Fibroblast of skin of right quadriceps (primary cell): ENCODE data around the gene TGFA.

Experiments
- DNase-seq: peaks from one replicate; pipeline ENCODE4 v3.0.0-alpha.2; 2013

The TGFA gene

DNA sequence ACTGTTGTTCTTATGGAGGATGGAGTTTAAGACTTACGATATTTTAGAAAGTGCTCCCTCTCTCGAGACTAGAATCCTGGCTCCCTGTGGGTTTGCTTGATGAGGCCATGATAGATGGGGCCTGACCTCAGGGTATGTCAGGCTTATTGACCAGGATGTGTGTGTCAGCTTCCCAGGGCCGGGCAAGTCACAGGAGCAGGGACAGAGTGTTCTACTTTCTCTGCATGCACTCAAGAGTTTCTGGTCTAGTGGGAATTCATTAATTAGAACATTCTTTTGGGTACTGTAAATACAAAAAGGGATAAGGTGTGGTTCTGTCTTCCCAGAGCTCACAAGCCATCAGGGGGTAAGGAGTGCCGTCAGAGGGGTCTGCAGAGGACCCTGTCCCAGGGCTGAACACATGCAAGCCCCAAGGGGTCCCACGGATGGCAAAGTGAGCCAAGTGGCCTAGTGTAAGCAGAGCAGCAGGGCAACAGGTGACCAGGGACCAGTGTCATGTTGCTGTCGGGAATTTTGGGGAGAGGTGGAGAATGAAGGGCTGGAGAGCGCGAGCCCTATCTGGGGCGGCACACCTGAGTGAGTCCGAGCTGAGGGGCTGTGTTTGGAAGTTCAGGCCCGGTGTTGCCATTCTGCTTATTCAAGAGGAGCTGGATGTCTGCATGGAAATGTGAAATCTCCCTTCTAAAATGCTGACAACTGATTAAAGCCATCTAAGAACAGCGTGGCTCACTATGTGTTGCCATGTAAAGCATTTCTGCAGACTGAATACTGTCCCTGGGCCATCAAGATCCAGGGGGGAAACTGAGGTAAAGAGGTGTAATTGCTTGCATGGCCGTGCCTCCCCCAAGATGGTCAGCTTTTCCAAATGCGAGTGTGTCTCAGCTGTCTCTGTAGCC lies 91.4 kb downstream of the TGFA start:
- DNase-seq: no peak

- no peak for DNase-seq
Observed at GRCh38 chr2:70461414-70461813, 92.2 kb downstream of the TGFA start.

GRCh38 chr2:70460333-70460732 lies 93.3 kb downstream of the TGFA start:
- no peak for DNase-seq

DNA sequence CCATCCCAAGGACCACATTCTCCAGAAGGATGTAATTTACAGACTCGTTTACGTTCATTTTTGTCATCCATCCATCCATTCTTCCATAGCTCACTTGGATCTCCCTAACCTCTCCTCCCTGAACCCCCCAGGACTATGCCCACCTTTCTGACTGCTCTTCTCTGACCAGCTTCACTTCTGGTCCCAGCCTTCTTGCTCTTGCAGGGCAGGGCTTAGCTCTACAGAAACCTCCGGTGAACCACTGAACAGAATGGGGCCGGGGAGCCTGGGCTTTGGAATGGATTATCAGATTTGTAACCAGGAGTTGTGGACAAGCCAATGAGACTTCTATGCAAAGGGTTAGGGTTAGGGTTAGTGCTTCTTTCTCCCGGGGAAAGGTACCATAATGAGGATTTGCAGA lies 95.0 kb downstream of the TGFA start:
- no peak for DNase-seq

GRCh38 chr2:70456585-70457495 lies 96.8 kb downstream of the TGFA start:
- no peak for DNase-seq

DNA sequence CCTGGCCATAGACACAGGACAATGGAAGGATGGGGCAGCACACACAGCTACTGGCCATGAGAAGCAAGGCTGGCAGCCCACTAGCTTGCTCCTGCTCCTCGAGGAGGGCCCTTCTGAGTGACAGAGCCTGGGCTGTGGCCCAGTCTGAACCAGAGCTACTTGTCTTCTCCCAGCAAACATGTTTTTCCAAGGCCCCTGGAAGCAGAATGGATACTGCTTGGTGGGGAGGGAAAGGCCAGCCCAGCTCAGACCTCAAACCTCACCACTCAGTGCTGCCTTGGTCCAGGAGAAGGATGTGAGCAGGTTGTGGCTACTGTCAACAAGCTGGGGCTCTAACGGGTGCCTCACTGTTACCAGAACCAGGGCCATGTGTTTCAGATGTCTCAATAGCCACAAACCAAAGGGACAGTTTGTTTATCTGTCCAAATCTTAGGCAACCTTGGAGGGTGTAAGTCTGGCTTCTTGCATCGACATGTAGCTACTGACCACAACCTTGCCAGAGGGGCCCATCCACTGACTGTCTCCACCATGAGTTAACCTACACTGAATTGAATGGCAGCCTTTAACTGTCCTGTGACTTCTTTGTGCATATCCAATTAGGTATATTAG lies 98.6 kb downstream of the TGFA start:
- DNase-seq: no peak

DNA sequence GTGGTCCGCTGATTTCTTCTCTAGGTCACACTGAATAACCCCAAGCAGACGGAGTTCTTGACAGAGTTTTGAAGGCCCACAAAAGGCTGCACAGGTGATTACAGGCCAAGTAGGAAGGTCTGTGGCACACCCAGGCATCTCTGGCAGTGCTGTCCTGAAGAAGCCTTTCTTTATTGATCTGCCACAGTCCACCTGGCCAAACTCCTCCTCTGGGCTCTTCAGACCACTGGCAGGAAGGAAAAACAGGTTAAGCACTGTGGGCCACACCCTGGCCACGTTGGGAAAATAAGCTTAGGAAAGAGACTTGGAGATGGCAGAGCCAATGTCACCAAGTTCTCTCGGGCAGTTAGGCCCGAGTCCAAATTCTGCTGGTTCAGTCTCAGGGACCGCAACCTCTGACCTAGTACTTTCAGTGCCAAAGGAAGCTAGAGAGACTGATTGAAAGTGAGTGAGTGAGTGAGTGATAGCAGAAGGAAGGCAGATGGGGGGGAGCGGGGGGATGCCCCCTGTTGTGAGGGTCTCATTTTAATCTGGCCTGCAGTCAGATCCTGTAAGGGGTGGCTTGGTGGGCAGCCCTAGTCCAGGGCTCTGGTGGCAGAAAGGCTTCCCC lies 102.9 kb downstream of the TGFA start:
- no peak for DNase-seq

- DNase-seq: no peak
Observed at GRCh38 chr2:70448041-70448440, 105.6 kb downstream of the TGFA start.

DNA sequence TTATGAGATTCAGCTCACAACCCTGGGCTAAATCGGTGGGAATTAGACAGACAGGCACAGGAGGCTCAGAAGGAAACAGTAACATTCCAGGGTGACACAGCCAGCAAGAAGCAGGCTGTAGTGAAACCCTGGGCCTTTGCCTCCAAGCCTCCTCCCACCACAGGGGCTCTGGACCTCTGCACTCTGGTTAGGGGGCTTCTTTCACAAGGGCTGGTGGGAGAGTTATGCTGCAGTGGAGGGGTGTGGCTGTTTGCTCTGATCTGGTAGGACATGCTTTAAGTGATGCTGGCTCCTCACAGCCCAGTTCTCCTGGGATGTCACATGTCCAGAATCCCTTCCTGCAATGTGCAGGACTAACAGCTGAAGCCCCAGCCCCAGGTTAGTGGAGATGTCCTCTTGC lies 109.9 kb downstream of the TGFA start:
- DNase-seq: no peak

GRCh38 chr2:70443078-70443465 lies 110.6 kb downstream of the TGFA start:
- no peak for DNase-seq

GRCh38 chr2:70442301-70443077 lies 111.1 kb downstream of the TGFA start:
- DNase-seq: no peak

GRCh38 chr2:70440621-70441020 lies 113.0 kb downstream of the TGFA start:
- no peak for DNase-seq

DNA sequence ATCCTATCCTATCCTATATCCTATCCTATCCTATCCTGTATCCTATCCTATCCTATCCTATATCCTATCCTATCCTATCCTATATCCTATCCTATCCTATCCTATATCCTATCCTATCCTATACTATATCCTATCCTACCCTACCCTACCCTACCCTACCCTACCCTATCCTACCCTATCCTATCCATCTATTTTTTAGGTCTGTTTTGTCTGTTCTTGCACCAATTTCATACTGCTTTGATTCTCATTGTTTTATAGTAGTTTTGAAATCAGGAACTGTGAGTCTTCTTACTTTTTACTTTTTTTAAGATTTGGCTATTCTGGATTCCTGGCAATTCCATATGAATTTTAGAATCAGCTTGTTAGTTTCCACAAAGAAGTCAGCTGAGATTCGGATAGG lies 118.5 kb downstream of the TGFA start:
- no peak for DNase-seq

- DNase-seq: no peak
Observed at GRCh38 chr2:70433315-70433714, 120.3 kb downstream of the TGFA start.

DNA sequence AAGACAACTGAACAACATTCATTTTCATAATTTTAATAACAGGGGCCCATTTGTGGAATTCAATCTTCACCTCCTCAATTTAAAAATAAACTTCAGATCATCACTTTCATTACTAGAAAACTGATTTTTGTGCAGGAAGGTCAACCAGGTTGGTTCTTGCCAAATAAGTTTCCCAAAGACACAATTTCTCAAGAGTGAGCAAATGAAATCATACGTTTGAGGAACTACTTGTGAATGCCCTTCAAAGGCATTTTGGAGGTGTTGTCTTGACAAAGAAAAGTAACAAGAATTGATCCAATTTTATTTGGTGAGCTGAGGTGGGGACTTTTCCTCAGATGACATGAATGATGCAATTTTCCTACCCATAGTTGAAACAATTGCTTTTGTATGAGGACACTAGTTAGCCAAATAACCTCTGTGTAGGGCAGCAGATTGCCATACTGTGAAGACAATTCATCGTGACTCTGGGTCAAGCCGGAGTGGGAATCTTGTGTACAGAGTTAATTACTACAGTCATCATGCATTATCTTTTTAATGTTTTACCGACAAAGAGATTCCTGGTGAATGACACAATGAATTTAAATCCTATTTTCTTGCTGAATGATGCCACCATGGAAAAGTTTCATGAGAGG lies 121.8 kb downstream of the TGFA start:
- no peak for DNase-seq

DNA sequence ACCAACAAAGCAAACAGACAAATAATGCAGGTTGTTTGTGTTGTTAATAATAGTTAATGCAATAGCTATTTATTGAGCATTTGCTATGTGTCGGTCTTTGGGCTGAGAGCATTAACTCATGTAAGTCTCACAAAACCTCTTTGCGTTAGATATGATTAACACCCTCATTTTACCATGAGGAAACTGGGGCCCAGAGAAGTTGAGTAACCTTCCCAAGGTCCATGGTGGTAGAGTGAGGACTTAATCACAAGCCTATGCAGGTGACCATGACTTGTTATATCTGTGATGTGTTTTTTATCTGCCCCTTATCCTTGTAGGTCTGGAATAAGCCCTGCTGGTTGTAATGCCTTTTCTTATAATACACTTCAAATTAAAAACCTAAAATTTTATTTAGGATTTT lies 127.3 kb downstream of the TGFA start:
- no peak for DNase-seq

DNA sequence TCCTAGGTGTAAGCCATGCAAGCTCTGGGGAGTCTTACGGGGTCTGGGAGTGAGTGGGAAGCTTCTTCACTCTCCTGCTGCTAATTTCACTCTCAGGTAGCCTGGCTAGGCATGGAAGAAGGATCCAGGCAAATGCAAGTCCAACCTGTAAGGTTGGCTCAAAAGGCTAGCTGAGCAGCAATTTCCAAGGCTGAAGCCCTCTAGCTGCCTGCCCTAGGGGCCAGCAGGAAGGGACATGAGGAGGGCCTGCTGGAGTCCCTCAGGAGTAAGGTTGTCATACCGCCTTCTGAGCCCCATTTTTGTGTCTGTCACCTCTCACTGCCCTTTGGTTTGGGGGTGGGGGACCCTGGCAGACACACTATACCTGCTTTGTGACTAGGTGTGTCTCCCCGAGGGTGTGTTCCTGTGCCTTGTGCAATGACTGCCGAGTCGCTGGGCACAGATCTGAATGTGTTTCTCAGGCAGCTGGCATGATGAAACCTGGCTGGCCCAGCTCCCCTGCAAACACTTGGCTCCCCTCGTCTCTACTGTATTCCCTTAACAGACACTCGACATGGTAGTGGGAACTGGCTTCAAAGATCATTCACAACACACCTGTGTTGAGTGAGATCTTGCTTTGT lies 127.8 kb downstream of the TGFA start:
- no peak for DNase-seq

- no peak for DNase-seq
Observed at GRCh38 chr2:70420740-70421139, 132.9 kb downstream of the TGFA start.

- no peak for DNase-seq
Observed at GRCh38 chr2:70420143-70420542, 133.5 kb downstream of the TGFA start.

- DNase-seq: no peak
Observed at GRCh38 chr2:70418514-70418913, 135.1 kb downstream of the TGFA start.

DNA sequence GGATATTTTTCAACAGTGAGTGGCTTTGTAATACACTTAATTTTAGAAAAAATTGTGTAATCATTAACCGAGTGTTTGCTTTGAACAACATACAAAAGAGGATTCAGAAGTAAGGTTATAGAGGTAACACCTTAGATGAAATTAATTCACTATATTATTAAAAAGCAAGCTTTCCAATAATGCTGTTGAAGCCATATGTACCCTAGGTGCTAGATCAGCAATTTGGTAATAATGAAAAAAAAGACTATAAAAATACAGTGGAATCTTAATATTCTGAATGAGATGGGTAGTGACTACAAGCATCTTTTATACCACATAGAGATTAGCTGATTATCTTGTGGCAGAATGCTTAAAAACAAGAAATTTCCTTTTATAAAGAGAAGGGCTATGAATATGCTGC lies 136.6 kb downstream of the TGFA start:
- DNase-seq: no peak
